GM12874 (cell line): ENCODE data around the gene SOX11.

ENCODE experiments used
- CTCF ChIP-seq: IDR thresholded peaks from 2 replicates; pipeline ENCODE4 v1.5.1; 2011; ENCODE audit warnings: low read depth, mild to moderate bottlenecking, control low read depth, low read length, moderate library complexity; ENCODE audit not compliant: insufficient read depth

The SOX11 gene

GRCh38 chr2:5713101-5713500, 20.9 kb downstream of the SOX11 start:
- TF ChIP-seq CTCF, result no peak

GRCh38 chr2:5719629-5720334, 27.6 kb downstream of the SOX11 start:
- TF ChIP-seq CTCF, result no peak

GRCh38 chr2:5720426-5720825, 28.2 kb downstream of the SOX11 start:
- TF ChIP-seq CTCF, result no peak

GRCh38 chr2:5722236-5722635, 30.1 kb downstream of the SOX11 start:
- TF ChIP-seq CTCF, result no peak

- TF ChIP-seq CTCF, result no peak
Measured at GRCh38 chr2:5723791-5724735, 31.9 kb downstream of the SOX11 start.

GRCh38 chr2:5725072-5725471, 32.9 kb downstream of the SOX11 start:
- TF ChIP-seq CTCF, result no peak

GRCh38 chr2:5725794-5726463, 33.7 kb downstream of the SOX11 start:
- TF ChIP-seq CTCF, result no peak
